Stimulated activated CD8-positive, alpha-beta memory T cell treated with anti-CD3 and anti-CD28 coated beads, Interleukin-7, amount 100 ng/mL, for 24 hours (primary cell): ENCODE results near the gene CACNA1C.

Source experiments
- DNase-seq: peaks from one replicate; pipeline ENCODE4 v3.0.0-alpha.2; 2020; ENCODE audit warnings: low read depth

CACNA1C gene

DNA sequence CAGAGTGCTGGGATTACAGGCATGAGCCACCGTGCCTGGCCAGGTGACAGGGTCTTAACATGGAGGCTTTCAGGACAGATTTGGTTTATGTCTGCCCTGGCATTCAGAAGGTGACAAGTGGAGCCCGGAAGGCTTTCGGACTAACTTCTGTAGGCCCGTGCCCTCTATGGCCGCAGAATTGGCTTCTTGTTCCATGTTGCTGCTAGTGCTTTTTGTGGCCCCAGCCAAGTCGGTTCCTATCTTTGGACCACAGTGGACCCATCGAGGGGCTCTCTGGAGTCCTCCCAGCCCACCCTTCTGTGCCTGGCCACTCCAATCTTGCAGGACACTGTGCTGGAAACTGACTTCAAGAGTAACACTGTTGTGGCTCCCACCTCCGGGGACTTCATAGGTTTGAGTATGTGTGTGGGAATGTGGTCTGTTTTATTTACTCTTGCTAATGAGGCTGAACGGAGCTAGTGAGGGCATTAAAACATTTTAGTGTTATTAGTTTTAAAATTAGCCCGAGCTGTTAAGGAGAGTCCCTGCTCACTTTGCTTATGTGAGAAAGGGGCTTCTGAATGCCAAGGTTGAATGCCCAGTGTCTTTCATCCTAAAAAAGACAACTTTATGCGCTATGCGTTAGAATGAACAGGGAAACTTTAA, 245.9 kb downstream of the CACNA1C start:
- DNase-seq, result no peak

DNA sequence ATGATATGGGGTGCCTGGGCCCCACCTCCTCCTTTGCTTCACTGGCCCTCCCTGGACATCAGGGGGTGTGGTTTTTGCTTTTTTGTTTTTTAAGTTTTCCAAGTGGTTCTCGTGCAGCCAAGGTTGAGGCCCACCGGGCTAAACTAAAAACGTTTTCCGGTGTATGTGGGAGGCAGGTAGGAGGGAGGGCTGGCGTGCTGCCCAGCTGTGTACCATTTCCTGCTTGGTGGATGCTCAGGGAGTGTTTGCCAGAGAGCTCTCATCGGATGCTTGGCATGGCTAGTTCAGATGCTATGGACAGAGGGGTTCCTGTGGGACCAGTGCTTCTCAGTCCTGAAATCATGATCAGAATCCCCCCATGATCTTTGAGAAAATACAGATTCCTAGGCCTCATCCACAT, 246.4 kb downstream of the CACNA1C start:
- DNase-seq, result no peak

DNA sequence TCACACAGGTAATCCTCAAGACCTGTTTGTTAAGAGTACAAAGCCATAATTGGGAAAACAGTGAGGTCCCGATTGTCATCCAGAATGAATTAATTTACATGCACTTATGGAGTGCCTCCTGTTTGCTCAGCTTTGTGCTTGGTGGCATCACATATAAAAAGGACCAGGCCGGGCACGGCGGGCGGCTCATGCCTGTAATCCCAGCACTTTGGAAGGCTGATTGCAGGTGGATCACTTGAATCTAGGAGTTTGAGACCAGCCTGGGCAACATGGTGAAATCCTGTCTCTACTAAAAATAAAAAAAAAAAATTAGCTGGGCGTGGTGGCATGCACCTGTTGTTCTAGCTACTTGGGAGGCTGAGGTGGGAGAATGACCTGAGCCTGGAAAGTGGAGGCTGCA, 247.4 kb downstream of the CACNA1C start:
- DNase-seq, result no peak

DNA sequence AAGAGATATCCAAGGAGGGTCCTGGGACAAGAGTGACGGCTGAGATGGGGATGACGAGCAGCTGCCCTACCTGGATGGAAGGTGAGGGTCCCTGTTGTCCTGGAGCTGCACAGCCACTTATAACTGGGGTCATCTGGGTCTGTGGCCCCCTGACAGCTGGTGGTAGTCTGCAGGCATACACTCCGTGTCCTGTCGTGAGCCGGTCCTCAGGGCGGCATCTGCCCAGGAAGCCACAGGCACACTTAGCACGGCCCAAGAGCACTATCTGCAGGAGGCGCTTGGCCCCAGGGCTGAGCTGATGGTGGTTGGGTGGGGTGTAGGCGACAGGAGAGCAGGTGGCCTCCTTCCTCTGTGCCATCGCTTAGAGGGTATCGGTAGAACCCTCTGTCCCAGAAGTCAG, 248.1 kb downstream of the CACNA1C start:
- no peak for DNase-seq

DNA sequence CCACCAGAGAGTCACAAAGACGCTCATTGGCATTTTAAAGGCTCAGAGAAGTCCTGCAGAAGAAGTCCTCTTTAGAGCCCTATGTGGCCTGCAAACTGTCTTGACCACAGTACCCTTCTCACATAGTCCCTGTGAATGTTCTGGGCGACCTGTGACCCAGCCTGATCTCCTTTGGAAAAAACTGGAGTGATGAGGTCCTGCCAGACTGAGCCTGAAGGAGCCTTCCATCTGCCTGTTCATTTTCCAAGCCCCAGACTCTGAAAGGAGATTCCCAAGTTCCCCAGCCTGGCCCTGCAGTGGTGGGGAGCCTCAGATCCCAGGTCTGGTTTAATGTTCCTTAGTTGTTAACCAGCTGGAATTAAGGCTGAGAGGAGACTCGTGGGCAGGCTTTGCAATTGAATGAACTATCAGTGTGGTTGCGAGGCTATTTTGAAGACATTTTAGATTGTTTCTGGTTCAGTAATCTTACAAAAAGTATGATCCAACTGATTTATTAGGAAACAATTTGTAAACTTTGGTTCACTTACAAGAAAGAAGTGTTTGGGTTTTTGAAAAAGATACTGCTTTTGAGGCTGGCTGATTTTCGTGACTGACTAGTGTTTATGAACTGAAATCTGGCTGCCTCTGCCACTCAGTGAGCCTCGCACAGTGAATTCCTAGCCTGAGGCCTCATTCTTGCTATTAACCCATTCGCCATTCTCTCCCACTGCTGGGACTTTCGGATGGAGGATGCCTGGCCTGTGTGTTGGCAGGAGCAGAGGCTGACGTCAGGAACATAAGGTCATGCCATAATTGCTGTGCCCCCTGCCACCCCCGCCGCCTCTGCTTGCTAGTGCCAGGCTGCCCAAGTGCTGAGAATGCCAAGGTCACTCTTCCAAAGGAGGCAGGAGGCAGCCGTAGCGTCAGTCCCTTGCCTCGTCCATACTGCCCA, 249.0 kb downstream of the CACNA1C start:
- DNase-seq, result no peak

DNA sequence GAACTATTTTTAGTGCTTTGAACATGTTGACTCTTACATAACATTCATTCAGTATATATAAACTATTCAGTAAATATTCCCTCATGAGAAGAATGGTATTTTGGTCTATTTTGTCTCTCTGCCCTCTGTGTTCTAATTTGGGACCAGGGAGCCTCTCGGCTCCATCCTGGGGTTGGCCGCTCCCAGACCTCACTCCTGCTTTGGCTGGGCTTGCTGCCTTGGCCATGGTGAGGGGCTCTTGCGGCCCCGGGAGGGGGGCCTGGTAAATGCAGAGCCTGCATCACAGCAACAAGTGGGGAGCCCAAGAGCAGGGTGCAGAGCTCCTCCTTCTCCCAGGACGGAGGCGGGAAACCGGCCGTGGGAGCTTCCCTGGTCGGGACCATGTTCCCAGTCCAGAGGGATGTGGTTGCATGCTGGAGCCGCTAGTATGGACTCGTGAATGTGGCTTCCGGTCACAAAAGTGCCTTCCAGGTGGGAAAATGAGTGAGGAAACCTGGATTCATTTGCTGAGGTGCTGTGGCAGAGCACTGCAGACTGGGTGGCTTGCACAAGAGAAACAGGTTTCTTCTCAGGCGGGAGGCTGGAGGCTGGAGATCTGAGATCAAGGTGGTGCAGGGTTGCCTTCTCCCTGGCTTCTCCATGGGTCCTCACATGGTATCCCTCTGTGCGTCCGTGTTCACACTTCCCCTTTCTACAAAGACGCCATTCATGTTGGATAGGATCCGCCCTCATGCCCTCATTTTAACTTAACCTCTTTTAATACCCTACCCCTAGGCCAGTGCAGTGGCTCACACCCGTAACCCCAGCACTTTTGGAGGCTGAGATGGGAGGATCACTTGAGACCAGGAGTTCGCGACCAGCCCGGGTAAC, 250.2 kb downstream of the CACNA1C start:
- no peak for DNase-seq

DNA sequence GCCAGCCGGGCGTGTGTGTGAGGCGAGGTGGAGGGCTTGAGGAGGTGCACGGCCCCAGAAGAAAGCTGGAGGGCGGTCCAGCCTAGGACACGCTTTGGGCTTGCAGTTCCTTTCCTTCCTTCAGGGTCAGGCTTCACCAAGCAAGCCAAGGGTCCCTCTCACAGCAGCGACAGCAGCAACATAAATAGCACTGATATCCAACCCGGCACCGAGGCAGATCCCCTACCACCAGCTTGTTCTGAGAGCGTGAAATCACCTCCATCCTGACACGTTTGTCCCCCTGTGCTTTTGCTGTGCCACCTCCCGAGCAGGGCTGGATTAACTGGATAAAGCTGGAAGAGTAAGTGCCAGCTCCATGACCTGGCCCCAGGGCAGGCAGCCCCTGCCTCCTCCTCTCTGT, 251.4 kb downstream of the CACNA1C start:
- DNase-seq, result no peak

DNA sequence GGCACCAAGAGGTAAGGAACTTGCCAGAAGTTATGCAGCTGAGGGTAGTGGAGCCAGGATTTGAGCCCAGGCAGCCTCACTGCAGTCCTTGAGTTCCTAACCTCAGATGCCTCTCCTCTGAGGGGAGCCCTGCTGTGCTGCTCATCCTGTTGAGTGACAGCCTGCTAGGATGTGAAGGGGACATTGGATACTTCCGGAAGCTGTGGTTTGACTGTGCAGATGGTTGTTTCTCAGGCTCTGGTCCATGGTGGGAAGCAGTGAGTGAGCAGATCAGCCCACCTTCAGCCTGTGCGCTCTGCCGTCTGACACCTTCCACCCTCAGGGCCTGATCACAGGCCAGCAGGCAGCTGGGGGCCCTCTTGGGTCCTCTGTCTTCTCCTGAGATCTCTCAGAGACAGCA, 253.2 kb downstream of the CACNA1C start:
- DNase-seq, result no peak

DNA sequence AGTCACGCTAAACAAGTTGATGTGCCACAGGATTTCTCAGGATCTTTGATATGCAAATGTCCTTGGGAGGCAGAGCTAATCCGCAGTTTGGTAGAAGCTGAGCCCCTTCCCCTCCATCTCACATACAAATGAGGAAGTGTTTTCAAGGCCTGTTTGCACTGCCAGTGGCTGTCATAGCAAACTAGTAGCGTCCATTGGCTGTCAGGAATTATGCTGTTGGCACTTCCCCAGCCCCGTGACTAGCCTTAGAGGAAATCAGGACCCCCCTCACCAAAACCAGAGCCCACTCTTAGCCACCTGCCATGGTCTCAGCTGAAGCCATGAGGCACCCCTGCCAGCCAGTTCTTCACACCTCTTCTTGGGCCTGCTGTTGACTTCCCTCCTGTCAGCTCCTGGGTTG, 253.9 kb downstream of the CACNA1C start:
- no peak for DNase-seq

DNA sequence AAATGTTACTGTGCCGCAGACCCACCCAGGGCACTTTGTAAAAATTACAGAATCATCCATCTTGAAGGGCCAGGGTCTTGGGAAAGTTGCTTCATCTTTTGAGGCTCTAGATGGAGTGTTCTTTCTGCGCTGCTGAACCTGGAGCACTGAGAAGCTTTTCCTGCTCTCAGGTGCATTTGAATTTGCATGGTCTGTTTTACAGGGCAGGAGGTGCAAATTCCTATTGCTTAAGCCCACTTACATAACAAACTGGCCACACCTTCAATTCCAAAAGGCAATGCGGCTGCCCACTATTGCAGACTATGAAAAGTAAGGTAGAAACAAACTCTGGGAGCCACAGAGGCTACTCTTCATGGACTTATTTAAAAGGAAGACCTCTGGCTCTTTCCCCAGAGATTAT, 254.8 kb downstream of the CACNA1C start:
- DNase-seq, result no peak

DNA sequence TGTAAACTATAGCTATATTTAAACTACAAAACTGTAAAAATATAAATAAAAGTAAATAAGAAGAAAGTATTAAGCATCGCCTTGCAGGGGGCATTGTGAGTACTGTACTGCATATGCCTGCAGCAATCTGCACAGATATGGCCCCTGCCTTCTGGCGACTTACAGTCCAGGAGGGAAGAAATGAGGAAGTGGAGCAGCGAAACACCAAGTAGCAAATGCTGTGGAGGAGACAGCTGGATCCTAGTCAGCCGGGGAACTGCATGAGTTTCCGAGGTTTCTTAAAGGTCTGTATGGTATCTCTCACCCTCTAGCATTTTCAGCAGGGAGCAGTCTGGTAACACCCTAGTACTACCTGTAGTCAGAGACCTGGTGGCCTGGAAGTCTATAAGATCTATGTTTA, 256.9 kb downstream of the CACNA1C start:
- no peak for DNase-seq

DNA sequence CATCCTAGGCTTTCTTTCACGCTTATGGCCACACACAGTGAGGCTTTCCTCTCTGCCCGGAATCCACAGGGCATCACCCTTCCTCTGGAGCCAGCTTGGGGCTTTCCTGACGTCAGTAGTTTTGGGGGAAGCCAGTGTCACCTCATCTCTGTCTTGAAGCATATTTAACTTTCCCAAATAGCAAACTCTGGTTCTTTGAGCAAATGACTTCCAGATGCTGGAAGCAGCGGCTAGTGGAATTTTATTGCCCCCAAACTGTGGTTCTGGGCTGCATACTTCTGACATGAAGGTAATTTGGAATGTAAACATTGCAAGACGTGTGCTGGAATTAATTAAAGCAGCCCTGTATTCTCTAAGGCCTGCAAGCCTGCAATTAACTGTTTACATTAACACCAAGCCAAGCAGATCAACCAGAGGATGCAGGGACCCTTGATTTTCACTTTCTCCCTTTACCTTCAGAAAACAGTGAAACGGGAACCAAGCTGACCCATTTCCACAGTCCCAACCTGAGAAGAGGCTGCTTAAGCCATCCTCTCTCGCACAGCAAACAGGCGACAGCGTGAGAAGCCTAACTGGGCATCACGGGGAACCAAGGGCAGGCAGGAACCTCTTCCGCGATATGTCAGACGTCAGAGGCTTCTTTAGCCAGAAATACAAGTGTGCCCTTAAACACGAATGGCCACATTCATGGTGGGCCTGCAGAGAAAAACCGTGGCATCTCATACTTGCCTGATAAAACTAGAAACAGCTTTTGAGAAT, 258.4 kb downstream of the CACNA1C start:
- DNase-seq, result no peak

DNA sequence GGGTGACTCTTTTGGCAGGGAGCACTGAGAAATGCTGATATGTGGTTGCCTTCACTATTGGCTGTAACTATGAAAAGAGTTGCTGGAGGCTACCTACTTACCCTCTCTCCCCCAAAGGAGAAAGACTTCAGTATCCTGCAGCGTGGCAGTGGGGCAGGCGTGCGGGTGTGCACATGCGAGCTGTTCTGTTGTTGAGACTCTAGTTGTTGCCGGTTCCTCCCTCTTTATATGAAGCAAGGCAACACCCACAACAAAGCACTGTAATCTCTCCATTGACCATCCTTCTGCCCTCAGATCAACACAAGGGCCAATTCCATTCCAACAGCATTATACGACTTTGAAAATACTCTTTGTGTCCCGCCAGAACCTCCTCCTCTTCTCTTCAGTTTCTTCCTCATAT, 259.4 kb downstream of the CACNA1C start:
- no peak for DNase-seq

DNA sequence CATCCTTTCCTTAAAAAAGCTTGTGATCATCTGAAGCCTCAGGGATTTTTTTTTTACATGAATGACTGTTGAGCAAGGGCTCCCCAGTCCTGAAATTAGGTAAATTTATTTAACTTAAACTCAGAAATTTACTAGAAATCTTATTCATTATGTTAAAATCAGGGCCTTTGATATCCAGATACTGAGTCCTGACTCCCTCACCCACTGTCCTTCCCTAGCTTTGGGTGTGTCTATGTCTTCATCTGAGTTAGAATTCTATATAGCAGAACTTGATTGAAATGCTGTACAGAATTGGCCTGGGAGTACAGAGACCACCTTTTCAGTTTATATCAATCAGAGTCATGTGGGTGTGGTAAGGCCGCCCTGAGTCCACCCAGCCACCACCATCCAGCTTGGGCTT, 260.0 kb downstream of the CACNA1C start:
- DNase-seq, result no peak

DNA sequence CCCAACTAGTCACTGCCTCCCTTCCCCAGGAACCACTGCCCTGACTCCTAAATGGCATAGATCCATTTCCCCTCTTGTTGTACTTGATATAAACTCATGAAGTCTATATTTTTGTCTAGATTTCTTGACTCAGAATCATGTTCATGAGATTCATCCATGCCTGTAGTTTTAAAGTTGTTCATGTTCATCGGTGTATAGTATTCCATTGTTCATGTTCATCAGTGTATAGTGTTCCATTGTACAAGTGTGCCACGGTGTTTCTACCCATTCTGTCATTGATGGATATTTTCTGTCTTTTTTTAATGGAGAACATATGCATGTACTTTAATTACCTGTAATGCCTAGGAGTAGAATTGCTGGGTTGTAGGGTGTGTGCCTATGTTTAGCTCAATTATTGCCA, 261.7 kb downstream of the CACNA1C start:
- DNase-seq, result no peak

DNA sequence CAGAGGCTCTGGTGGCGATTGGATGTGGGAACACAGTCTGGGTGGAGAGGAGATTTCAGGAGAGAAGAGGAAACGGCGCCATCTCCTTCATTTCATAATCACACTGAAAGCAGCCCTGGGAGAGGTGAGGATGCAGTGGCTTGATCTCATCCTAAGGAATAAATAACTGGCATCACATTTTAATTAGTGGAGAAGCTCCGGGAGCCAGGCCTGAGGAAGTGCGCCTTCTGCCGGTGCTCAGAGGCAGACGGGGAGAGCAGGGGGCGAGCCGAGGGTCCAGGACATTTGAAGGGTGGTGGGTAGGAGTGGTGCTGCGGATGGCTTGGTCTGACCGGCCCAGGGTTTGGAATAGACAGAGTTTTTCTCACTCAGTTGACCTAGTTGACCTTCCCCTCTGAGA, 265.0 kb downstream of the CACNA1C start:
- DNase-seq, result no peak

DNA sequence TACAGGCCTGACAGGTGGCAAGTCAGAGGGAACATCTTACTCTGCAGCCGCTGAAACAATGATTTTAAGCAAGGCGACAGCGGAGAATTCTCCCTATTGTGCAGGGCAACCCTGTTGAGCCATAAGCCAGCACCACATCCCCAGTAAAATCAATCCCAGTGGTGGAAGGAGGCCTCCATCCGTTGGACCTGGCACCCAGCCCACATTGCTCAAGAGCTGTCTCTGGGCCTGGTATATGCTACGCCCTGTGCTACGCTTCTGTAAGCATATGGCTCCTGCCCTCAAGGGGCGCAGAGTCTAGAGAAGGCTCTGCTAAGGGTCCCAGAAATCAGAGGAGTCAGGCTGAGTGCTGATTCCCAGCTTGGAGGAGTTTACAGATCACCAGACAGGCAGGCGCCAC, 265.5 kb downstream of the CACNA1C start:
- no peak for DNase-seq

DNA sequence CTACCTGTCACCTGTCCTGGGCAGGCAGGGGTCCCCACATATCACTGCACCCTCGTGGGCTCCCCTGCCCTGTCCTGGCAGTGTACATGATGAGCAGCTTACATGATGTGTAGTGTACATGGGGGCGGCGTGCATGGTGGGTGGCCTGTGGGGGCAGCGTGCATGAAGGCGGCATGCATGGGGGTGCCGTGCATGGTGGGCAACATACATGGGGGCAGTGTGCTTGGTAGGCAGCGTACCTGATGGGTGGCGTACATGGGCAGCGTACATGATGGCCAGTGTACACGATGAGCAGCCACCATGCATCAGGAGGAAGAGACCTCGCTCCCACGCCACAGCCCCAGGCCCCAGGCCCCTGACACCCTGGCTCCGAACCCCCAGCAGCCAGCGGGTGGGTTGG, 266.3 kb downstream of the CACNA1C start:
- no peak for DNase-seq

DNA sequence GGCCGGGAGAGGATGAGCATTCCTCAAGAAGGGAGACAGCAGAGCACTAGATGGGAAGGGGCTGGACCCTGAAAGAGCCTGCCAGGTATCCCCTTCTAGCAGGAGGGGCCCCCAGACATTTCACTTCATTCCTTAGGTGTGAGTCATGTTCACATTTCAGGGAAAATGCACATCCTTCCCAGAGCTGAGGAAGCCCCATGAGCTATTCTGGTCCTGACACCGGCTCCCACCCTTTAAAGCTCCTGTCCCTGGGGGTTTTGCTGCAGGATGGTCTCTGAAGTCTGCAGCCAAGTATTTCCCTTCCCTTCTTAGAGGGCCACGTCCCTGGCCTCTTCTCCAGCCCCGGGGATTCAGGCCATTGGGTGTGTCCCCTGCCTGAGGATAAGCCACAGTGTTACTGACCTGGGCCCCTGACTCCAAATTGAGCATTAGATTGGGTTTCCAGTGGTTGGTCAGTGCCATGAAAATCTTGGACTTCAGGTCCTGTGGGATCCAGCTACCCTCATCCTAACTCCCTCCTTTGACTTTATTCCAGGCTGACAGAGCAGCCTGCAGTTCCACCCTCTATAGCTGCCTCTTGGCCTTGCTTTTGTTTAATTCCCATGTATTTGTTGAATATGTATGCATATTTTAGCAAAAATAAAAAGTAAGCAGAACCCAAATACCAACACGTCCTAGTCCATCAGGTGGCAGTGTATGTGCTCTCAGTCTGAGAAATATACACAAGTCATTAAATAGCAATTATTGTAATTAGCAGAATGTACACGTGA, 267.1 kb downstream of the CACNA1C start:
- DNase-seq, result no peak

DNA sequence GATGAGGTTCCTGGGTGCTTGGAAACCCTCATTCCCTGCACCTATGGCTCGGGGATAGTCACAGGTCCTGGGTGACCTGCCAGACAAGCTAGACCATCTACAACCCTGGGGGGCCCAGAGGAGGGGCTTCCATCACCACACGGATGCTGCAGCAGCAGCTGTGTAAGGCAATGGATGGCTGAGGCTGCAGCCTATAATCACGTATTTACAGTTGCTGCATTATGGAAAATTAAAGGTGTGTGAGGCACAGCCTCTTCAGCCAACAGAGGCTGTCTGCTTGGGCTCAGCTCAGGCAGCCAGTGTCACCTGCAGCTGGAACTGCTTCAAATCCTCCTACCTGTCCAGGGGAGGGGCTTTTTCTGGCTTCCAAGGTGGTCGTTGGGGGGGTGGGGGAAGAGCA, 268.1 kb downstream of the CACNA1C start:
- DNase-seq, result no peak

DNA sequence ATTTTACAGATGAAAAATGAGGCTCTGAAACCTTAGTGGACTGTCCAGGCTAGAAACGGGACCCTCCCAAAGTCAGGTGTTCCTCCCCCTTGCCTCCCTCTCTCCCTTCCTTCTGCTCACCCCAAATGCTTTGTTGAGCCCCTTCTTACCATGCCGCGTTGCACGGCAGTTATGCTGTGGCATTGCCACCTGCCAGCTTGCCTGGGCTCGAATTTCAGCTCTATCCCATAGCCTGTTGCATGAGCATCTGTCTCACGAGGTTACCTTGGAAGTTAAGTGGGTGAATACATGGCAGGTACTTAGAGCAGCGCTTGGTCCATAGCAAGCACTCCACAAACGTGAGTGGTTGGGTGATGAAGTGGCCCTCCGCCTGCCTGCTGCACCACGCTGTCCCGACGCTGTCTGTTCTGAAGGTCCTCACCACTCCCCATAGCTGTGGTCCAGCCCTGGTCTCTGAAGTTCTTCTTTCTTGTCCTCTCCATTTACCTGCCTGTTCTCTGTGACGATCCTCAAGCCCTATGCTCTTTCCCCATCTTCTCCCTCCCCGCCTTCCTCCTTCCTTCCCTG, 269.9 kb downstream of the CACNA1C start:
- no peak for DNase-seq
